NCI-H460 (cell line): ENCODE results near the gene GAGE13. TPM values are rescaled to one million over a fixed set of nuclear protein-coding genes. Genes with fewer than 3 reads are reported as not detected.
"Not testable (repeated sequence)": the region's sequence is repeated elsewhere in the genome, so short reads cannot be mapped to it uniquely, and the experiment has no call there.

Experiments
- DNase-seq: peaks from one replicate; pipeline ENCODE4 v3.0.0-alpha.2; 2016; ENCODE audit warnings: low read depth; ENCODE audit errors: extremely low read depth
- total RNA-seq: library from RNA; depleted of rRNA; stranded (reverse); fragments of >200 nt; shearing (Covaris generic); gene quantifications from 2 replicates; pipeline ENCODE4 v1.2.3, GENCODE V29; 2014; rRNA removed

The GAGE13 gene
- total RNA-seq, 1 experiment from 2014 or later = not detected

DNA sequence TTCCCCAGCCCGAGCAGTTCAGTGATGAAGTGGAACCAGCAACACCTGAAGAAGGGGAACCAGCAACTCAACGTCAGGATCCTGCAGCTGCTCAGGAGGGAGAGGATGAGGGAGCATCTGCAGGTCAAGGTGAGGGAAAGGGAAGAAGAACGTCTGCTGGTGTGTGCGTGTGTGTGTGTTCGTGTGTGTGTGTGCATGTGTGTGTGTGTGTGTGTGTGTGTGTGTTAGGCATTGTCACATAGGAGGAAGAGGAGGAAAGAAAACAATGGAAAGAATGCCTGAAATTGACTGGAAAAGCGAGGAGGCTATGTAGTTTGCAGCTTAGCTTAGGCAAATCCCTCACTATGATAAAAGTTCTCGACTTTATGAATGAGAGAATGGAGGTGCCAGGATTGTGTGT lies 7.6 kb upstream of the GAGE13 start:
- DNase-seq = not testable (repeated sequence)

DNA sequence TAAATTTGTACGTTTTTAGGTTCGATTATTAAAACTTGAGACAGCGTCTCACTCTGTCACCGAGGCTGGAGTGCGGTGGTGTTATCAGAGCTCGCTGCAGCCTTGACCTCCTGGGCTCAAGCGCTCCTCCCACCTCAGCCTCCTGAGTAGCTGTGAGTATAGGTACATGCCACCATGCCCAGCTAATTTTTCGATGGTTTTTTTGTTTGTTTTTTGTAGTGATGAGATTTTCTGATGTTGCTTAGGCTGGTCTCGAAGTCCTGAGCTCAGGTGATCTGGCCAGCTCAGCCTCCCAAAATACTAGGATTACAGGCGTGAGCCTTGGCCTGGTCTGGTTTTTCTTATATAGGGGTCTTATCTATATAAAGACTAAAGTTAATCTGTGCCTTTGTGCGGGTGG lies 961 bp upstream of the GAGE13 start:
- DNase-seq = not testable (repeated sequence)

GRCh38 chrX:49331841-49332240 lies 459 bp downstream of the GAGE13 start:
- DNase-seq = not testable (repeated sequence)

- DNase-seq = not testable (repeated sequence)
Measured at GRCh38 chrX:49341449-49341848, 10.1 kb downstream of the GAGE13 start.

GRCh38 chrX:49344496-49345175 lies 13.3 kb downstream of the GAGE13 start:
- DNase-seq = not testable (repeated sequence)

GRCh38 chrX:49345402-49345801 lies 14.0 kb downstream of the GAGE13 start:
- DNase-seq = not testable (repeated sequence)

- DNase-seq = not testable (repeated sequence)
Measured at GRCh38 chrX:49346150-49346549, 14.8 kb downstream of the GAGE13 start.

Other genes starting within 250 kb of the GAGE13 start
- 30.6 and 31.7 TPM in 2 replicates for gene GPKOW, start 207.8 kb upstream of the GAGE13 start, total RNA-seq
- gene MAGIX, start 168.8 kb upstream of the GAGE13 start, total RNA-seq = 0.89 and 2.4 TPM in 2 replicates
- gene PLP2, start 159.7 kb upstream of the GAGE13 start, total RNA-seq = 238 and 249 TPM in 2 replicates
- gene PRICKLE3, start 145.2 kb upstream of the GAGE13 start, total RNA-seq = 11.0 and 13.3 TPM in 2 replicates
- 0.89 and 0.92 TPM in 2 replicates for gene SYP, start 131.4 kb upstream of the GAGE13 start, total RNA-seq
- gene CACNA1F, start 98.2 kb upstream of the GAGE13 start, total RNA-seq = 0.05 TPM in 1 of 2 replicates, not detected in the other
- gene CCDC22, start 96.1 kb upstream of the GAGE13 start, total RNA-seq = 19.5 and 23.2 TPM in 2 replicates
- gene FOXP3, start 66.9 kb upstream of the GAGE13 start, total RNA-seq = 0.09 and 0.10 TPM in 2 replicates
- 7.3 and 7.9 TPM in 2 replicates for gene PPP1R3F, start 61.8 kb upstream of the GAGE13 start, total RNA-seq
- gene GAGE10, start 27.9 kb upstream of the GAGE13 start, total RNA-seq = not detected in 2 replicates
- not detected in 2 replicates for gene GAGE12J, start 9.5 kb upstream of the GAGE13 start, total RNA-seq
- gene GAGE12C, start 200.6 kb downstream of the GAGE13 start, total RNA-seq = not detected in 2 replicates
- gene GAGE12D, start 210.2 kb downstream of the GAGE13 start, total RNA-seq = not detected in 2 replicates
- not detected in 2 replicates for gene GAGE12E, start 219.7 kb downstream of the GAGE13 start, total RNA-seq
- gene GAGE12F, start 229.3 kb downstream of the GAGE13 start, total RNA-seq = not detected in 2 replicates
- not detected in 2 replicates for gene GAGE12G, start 238.8 kb downstream of the GAGE13 start, total RNA-seq
- not detected in 2 replicates for gene GAGE12H, start 248.4 kb downstream of the GAGE13 start, total RNA-seq